Thoracic aorta (tissue), 2 donors: ENCODE measurements around the gene SPATA6. TPM values are rescaled to one million over a fixed set of nuclear protein-coding genes. Genes with fewer than 3 reads are reported as not detected.

Experiments used
- ATAC-seq: fragments of 150-250 bp; one replicate; pipeline ENCODE4 v1.8.0; 2017; ENCODE audit warnings: low read depth; ENCODE audit not compliant: insufficient number of reproducible peaks, low FRiP score
- DNase-seq: peaks from one replicate; pipeline ENCODE4 v3.0.0-alpha.2; 2020; ENCODE audit warnings: low spot score
- H3K27ac ChIP-seq, 2 donors: fragments of 200-600 bp; sonication (generic); 1 replicate in 1 of 2; 2 replicates in 1 of 2; pipeline ENCODE4 v1.5.1; 2016; ENCODE audit warnings: mild to moderate bottlenecking in 2 of 2, moderate library complexity in 2 of 2
- H3K27me3 ChIP-seq: fragments of 200-600 bp; sonication (generic); replicated peaks from 2 replicates; pipeline ENCODE4 v1.6.0; 2016; ENCODE audit warnings: mild to moderate bottlenecking; ENCODE audit not compliant: insufficient read depth
- H3K36me3 ChIP-seq: fragments of 200-600 bp; sonication (generic); one replicate; pipeline ENCODE4 v1.5.1; 2016
- H3K4me1 ChIP-seq, 2 donors: fragments of 200-600 bp; sonication (generic); 1 replicate in 1 of 2; 2 replicates in 1 of 2; pipeline versions ENCODE4 v1.5.1 to v1.6.0; 2016; ENCODE audit warnings: low read depth in 2 of 2, mild to moderate bottlenecking in 1 of 2; ENCODE audit not compliant: control insufficient read depth in 1 of 2
- H3K4me3 ChIP-seq: fragments of 200-600 bp; sonication (generic); 2 replicates; pipeline ENCODE4 v1.5.1; 2016; ENCODE audit warnings: mild to moderate bottlenecking
- H3K9me3 ChIP-seq: fragments of 200-600 bp; sonication (generic); 2 replicates; pipeline ENCODE4 v1.5.1; 2016
- total RNA-seq, 2 donors: library from RNA; depleted of rRNA; stranded (reverse); fragments of >200 nt; gene quantifications; one replicate each; pipeline versions ENCODE4 v1.1.0 to v1.2.3, GENCODE V29; 2016
- TF ChIP-seq, protein P1 (sequence below): fragments of 200-600 bp; sonication (generic); IDR thresholded peaks from one replicate; pipeline ENCODE4 v1.5.1; 2019; ENCODE audit warnings: antibody characterized with exemption

The SPATA6 gene
- total RNA-seq, 2 donors from 2014 or later, result 16.1 to 22.6 TPM

GRCh38 chr1:48387409-48387808 is 84.6 kb downstream of the SPATA6 start:
- Histone ChIP-seq H3K27ac (no peak overlapping the region), H3K4me1 (no peaks in the 10 kb centered on the region), H3K36me3 (no peaks in the 10 kb centered on the region), H3K27me3 (no peaks in the 10 kb centered on the region), H3K9me3 (no peaks in the 10 kb centered on the region), H3K4me3 (no peak overlapping the region)
- no peak for DNase-seq
- TF ChIP-seq, protein P1, sequence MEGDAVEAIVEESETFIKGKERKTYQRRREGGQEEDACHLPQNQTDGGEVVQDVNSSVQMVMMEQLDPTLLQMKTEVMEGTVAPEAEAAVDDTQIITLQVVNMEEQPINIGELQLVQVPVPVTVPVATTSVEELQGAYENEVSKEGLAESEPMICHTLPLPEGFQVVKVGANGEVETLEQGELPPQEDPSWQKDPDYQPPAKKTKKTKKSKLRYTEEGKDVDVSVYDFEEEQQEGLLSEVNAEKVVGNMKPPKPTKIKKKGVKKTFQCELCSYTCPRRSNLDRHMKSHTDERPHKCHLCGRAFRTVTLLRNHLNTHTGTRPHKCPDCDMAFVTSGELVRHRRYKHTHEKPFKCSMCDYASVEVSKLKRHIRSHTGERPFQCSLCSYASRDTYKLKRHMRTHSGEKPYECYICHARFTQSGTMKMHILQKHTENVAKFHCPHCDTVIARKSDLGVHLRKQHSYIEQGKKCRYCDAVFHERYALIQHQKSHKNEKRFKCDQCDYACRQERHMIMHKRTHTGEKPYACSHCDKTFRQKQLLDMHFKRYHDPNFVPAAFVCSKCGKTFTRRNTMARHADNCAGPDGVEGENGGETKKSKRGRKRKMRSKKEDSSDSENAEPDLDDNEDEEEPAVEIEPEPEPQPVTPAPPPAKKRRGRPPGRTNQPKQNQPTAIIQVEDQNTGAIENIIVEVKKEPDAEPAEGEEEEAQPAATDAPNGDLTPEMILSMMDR, result no peak
- ATAC-seq, result no peak

DNA sequence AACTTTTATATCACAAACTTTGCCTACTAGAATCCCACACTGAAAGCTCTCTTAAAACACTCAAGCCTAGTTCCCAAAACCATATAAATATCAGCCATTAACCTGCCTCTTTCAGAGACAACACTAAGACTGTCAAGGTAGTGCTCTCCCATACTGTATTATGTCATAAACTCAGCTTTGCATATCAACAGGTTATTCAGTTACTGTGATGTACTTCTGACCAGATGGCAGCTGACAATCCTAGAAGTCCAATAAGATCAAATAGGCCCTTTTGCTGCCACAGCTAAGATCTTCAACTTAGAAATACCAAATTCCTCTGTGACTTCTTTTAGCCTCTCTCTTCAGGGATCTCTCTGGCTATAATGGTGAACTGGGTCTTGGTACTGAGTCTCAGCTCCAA is 97.2 kb downstream of the SPATA6 start:
- H3K9me3 ChIP-seq, result peaks cover 11% of the 10 kb centered on the region
- no peaks in the 10 kb centered on the region for H3K4me1 ChIP-seq
- no peak for ATAC-seq
- DNase-seq, result no peak
- no peaks in the 10 kb centered on the region for H3K27me3 ChIP-seq
- TF ChIP-seq, protein P1, result no peak
- H3K4me3 ChIP-seq, result no peak overlapping the region
- H3K27ac ChIP-seq, result no peak overlapping the region
- peaks cover 3% of the 10 kb centered on the region for H3K36me3 ChIP-seq

DNA sequence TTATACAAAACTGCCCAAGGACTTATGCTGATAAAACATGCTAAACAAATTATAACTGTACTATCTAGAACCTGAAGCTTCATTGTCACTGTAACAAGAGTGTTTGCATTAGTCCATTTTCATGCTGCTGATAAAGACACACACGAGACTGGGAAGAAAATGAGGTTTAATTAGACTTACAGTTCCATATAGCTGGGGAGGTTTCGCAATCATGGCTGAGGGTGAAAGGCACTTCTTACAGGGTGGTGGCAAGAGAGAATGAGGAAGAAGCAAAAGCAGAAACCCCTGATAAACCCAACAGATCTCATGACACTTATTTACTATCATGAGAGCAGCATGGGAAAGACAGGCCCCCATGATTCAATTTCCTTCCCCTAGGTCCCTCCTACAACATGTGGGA is 100.4 kb downstream of the SPATA6 start:
- H3K36me3 ChIP-seq, result no peaks in the 10 kb centered on the region
- no peak overlapping the region for H3K27ac ChIP-seq
- DNase-seq (no peak), ATAC-seq (no peak)
- peaks cover 11% of the 10 kb centered on the region for H3K9me3 ChIP-seq
- H3K4me3 ChIP-seq, result no peak overlapping the region
- no peaks in the 10 kb centered on the region for H3K27me3 ChIP-seq
- TF ChIP-seq, protein P1, result no peak
- no peaks in the 10 kb centered on the region for H3K4me1 ChIP-seq

- DNase-seq (no peak), ATAC-seq (no peak)
- TF ChIP-seq, protein P1, result no peak
Observed at GRCh38 chr1:48362901-48363300, 109.1 kb downstream of the SPATA6 start.

GRCh38 chr1:48356901-48357300 is 115.1 kb downstream of the SPATA6 start:
- H3K36me3 ChIP-seq, result no peaks in the 10 kb centered on the region
- DNase-seq (no peak), ATAC-seq (no peak)
- H3K4me3 ChIP-seq, result no peak overlapping the region
- H3K9me3 ChIP-seq, result no peaks in the 10 kb centered on the region
- TF ChIP-seq, protein P1, result no peak
- no peaks in the 10 kb centered on the region for H3K27me3 ChIP-seq
- H3K4me1 ChIP-seq, result no peaks in the 10 kb centered on the region
- H3K27ac ChIP-seq, result no peak overlapping the region

More at GRCh38 chr1:48362901-48363300, 109.1 kb downstream of the SPATA6 start:
- Histone ChIP-seq H3K27me3 (no peaks in the 10 kb centered on the region), H3K9me3 (no peaks in the 10 kb centered on the region), H3K4me3 (no peak overlapping the region), H3K36me3 (no peaks in the 10 kb centered on the region), H3K27ac (no peak overlapping the region), H3K4me1 (no peaks in the 10 kb centered on the region)
